OCI-LY3 (cell line): Measurements from ENCODE around the gene ERGIC1.

Experiments
- H2AFZ ChIP-seq: fragments of 200-600, 300-600 bp; shearing (Covaris generic); 2 replicates; pipeline ENCODE4 v1.6.0; 2014; ENCODE audit warnings: antibody characterized with exemption, low read depth, low read length
- H3K27ac ChIP-seq: fragments of 200-600, 300-600 bp; sonication (generic); 2 replicates; pipeline ENCODE4 v1.5.1; 2014; ENCODE audit warnings: mild to moderate bottlenecking, low read length, moderate library complexity, mixed read lengths
- H3K27me3 ChIP-seq: fragments of 200-600, 300-600 bp; sonication (generic); 2 replicates; pipeline ENCODE4 v1.6.1; 2014; ENCODE audit warnings: low read depth, low read length, mixed read lengths
- H3K36me3 ChIP-seq: fragments of 200-600, 300-600 bp; sonication (generic); replicated peaks from 2 replicates; pipeline ENCODE3; 2014; ENCODE audit warnings: low read depth, low read length, mixed read lengths
- H3K4me1 ChIP-seq: fragments of 300-600, 200-600 bp; sonication (generic); 2 replicates; pipeline ENCODE4 v1.6.1; 2014; ENCODE audit warnings: low read length, mixed read lengths
- H3K4me2 ChIP-seq: fragments of 200-600, 300-600 bp; sonication (generic); 2 replicates; pipeline ENCODE4 v1.6.1; 2014; ENCODE audit warnings: low read length, mixed read lengths
- H3K4me3 ChIP-seq: fragments of 300-600, 200-600 bp; sonication (generic); 2 replicates; pipeline ENCODE4 v1.5.1; 2014; ENCODE audit warnings: antibody characterized with exemption, mild to moderate bottlenecking, low read length, moderate library complexity
- H3K79me2 ChIP-seq: fragments of 300-600, 200-600 bp; shearing (Covaris generic); 2 replicates; pipeline ENCODE4 v1.6.1; 2014; ENCODE audit warnings: mild to moderate bottlenecking, low read length, mixed read lengths
- H3K9ac ChIP-seq: fragments of 300-600, 200-600 bp; shearing (Covaris generic); 2 replicates; pipeline ENCODE4 v1.6.0; 2014; ENCODE audit warnings: mild to moderate bottlenecking, low read length, moderate library complexity
- H3K9me3 ChIP-seq: fragments of 200-600, 300-600 bp; shearing (Covaris generic); 2 replicates; pipeline ENCODE4 v1.6.1; 2014; ENCODE audit warnings: low read length, mixed read lengths; ENCODE audit not compliant: insufficient read depth
- H4K20me1 ChIP-seq: fragments of 200-600, 300-600 bp; sonication (generic); 2 replicates; pipeline ENCODE4 v1.6.1; 2016; ENCODE audit warnings: low read length, mixed read lengths; ENCODE audit not compliant: insufficient read depth
- CTCF ChIP-seq: fragments of 200-600, 300-600 bp; sonication (generic); IDR thresholded peaks from 2 replicates; pipeline ENCODE4 v1.5.1; 2014; ENCODE audit warnings: antibody characterized with exemption, low read length, low read depth
- EZH2phosphoT487 ChIP-seq: fragments of 200-600 bp; shearing (Covaris generic); IDR thresholded peaks from 2 replicates; pipeline ENCODE4 v1.6.1; 2018; ENCODE audit warnings: antibody characterized with exemption, mixed run types, low read depth

ERGIC1 gene

DNA sequence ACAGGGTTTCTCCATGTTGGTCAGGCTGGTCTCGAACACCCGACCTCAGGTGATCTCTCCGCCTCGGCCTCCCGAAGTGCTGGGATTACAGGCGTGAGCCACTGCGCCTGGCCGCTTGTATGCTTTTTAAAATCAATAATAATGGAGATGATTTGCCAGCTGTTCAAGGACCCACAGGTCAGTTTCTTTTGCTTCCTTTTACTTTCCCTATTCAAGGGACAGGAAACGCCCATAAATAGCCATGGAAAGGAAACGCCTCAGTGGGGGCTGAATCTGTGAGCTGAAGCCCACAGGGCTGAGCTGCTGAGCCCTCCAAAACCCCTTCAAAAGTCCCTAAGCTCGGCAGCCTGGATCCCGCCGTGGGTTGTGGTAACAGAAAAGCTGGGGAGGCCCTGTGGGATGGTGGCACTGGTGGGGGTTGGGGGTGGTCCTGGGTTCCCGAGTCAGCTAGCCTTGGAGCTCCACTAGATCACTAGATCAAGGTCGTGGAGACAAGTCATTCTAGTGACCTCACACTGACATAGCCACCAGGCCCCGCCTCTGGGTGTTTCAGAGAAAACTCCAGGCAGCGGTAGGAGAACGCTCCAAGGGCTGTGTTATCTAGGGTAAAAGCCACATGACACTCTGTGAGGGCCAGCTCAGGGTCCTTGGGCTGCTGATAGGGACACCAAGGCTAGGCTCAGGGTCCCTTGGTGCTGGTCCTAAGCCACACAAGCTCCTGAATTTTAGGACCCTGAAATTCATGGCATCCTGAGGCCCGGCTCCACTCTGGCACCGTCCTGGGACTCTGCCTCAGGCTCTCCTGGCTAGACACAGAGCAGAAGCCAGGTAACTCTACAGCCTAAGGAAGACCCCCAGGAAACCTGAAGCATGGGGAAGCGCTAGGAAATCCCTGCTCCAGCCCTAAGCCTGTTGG lies 45.0 kb upstream of the ERGIC1 start:
- no peaks in the 10 kb centered on the region for H3K27me3 ChIP-seq
- H3K9ac ChIP-seq = no peak overlapping the region
- H4K20me1 ChIP-seq = no peaks in the 10 kb centered on the region
- H3K79me2 ChIP-seq = no peaks in the 10 kb centered on the region
- no peak overlapping the region for H2AFZ ChIP-seq
- peaks cover 20% of the 10 kb centered on the region for H3K4me1 ChIP-seq
- H3K4me2 ChIP-seq = no peak overlapping the region
- H3K27ac ChIP-seq = no peak overlapping the region
- TF ChIP-seq CTCF = no peak
- H3K4me3 ChIP-seq = no peak overlapping the region
- H3K9me3 ChIP-seq = peaks cover 5% of the 10 kb centered on the region; the same call in 1 of the 2 replicates
- peaks cover 2% of the 10 kb centered on the region for H3K36me3 ChIP-seq

DNA sequence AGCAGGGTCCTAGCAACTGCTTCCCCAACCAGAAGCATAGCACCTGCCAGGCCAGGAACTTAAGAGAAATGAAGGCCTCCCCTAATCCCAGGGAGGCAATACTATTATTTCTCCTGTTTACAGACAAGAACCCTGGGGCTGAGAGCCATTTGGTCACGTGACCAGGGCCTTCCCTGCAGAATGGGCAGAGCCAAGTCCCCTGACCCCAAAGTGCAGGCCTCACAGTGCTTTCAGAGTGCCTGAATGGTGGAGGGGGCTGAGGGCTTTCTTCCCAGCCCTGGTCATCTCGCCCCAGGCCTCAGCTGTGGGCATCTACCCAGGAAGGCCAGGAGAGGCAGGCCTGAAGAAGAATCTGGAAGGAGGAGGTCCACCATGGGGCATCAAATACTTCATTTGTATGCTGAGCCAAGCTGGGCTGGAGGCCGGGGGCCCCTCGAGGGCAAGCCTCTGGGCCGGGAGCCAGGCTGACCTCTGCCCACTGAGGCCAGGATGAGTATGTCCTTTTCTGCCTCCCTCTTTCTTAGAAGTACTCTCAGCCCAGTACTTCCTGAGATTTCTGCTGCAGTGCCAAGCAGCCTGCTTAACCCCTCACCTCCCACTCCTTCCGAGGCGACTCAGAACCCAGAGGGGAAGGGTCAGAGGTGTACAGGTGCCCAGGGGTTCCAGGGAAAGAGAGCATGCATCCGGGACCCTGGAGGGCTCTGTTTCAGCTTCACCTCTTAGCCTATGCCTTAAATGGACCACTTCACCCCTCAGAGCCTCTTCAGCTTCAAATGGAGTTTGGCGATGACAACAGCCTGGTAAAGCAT lies 44.2 kb upstream of the ERGIC1 start:
- Histone ChIP-seq H3K4me2 (no peak overlapping the region), H3K9ac (no peak overlapping the region), H4K20me1 (no peaks in the 10 kb centered on the region), H3K36me3 (peaks cover 2% of the 10 kb centered on the region), H3K79me2 (no peaks in the 10 kb centered on the region), H3K27ac (no peak overlapping the region), H3K4me1 (peaks cover 26% of the 10 kb centered on the region), H3K27me3 (no peaks in the 10 kb centered on the region), H2AFZ (no peak overlapping the region), H3K9me3 (peaks cover 9% of the 10 kb centered on the region; the same call in 1 of the 2 replicates), H3K4me3 (no peak overlapping the region)
- TF ChIP-seq EZH2phosphoT487 (no peak), CTCF (no peak)

- Histone ChIP-seq H3K9ac (no peak overlapping the region), H3K27me3 (no peaks in the 10 kb centered on the region), H3K79me2 (no peaks in the 10 kb centered on the region), H3K4me1 (peaks cover 30% of the 10 kb centered on the region), H3K36me3 (peaks cover 2% of the 10 kb centered on the region), H3K9me3 (peaks cover 9% of the 10 kb centered on the region; the same call in 1 of the 2 replicates), H4K20me1 (no peaks in the 10 kb centered on the region), H3K27ac (no peak overlapping the region), H3K4me2 (peak overlapping the region; percentile 26; the same call in 1 of the 2 replicates), H2AFZ (no peak overlapping the region), H3K4me3 (no peak overlapping the region)
- TF ChIP-seq EZH2phosphoT487 (no peak), CTCF (no peak)
Observed at GRCh38 chr5:172790496-172790889, 43.6 kb upstream of the ERGIC1 start.

- H3K36me3 ChIP-seq = peaks cover 2% of the 10 kb centered on the region
- H3K9me3 ChIP-seq = peaks cover 9% of the 10 kb centered on the region; the same call in 1 of the 2 replicates
- H3K4me1 ChIP-seq = peaks cover 38% of the 10 kb centered on the region
- H3K9ac ChIP-seq = no peak overlapping the region
- H3K27me3 ChIP-seq = no peaks in the 10 kb centered on the region
- no peak overlapping the region for H3K4me3 ChIP-seq
- no peak for TF ChIP-seq EZH2phosphoT487
- H3K79me2 ChIP-seq = no peaks in the 10 kb centered on the region
- H3K27ac ChIP-seq = no peak overlapping the region
- H3K4me2 ChIP-seq = no peak overlapping the region; the same call in 1 of the 2 replicates
- peak overlapping the region; percentile 63; the same call in 1 of the 2 replicates for H2AFZ ChIP-seq
- H4K20me1 ChIP-seq = no peaks in the 10 kb centered on the region
Observed at GRCh38 chr5:172791286-172791685, 42.8 kb upstream of the ERGIC1 start.
